Inflammatory macrophage treated with lipopolysaccharide for 4 hours (primary cell): ENCODE results near the gene ALKBH8.
A peak's percentile ranks its signal among the peaks of the same experiment; 100 is the strongest.
"Not testable (repeated sequence)": the region's sequence is repeated elsewhere in the genome, so short reads cannot be mapped to it uniquely, and the experiment has no call there.

Experiments
- DNase-seq: peaks from one replicate; pipeline ENCODE4 v3.0.0-alpha.2; 2020

The ALKBH8 gene

GRCh38 chr11:107504981-107505380, 60.6 kb downstream of the ALKBH8 start:
- no peak for DNase-seq

GRCh38 chr11:107501713-107502112, 63.8 kb downstream of the ALKBH8 start:
- DNase-seq, result no peak

GRCh38 chr11:107497371-107497770, 68.2 kb downstream of the ALKBH8 start:
- DNase-seq, result not testable (repeated sequence)

DNA sequence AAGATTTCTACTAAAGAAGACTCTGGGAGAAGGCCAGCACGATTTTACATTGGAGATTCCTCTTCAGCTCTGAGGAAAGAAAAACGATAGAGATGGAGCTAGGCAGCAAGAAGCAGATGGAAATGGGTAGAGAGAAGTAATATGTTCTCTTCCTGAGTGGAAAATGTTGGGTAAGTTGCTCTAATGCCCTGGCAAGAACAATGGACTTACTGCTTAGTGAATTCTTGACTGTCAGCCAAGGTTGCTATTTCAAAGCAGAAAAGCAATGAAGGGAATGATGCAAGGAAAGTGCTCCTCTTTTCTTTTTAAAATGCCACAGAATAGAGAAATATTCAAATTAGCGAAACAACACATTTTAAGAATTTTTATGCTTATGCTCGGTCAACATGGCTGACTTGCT, 69.5 kb downstream of the ALKBH8 start:
- DNase-seq, result no peak

- no peak for DNase-seq
Observed at GRCh38 chr11:107494055-107494454, 71.5 kb downstream of the ALKBH8 start.

DNA sequence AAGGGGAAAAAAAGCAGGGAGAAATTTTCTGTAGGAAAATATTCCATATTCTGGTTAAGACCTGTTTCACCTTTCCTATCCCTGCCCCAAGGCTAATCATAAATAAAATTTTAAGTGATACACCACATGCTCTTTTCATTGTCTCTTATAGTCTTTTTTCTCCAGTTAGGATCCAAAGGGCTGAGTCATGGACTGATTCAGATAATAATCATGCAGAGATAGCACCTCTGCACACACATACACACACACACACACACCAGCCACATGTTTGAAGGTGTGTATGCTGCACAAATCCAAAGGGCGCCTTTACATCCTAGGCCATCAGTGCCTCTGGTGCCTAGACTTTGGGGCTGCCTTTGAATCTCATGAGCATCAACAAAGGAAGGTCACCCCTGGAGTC, 72.4 kb downstream of the ALKBH8 start:
- no peak for DNase-seq

DNA sequence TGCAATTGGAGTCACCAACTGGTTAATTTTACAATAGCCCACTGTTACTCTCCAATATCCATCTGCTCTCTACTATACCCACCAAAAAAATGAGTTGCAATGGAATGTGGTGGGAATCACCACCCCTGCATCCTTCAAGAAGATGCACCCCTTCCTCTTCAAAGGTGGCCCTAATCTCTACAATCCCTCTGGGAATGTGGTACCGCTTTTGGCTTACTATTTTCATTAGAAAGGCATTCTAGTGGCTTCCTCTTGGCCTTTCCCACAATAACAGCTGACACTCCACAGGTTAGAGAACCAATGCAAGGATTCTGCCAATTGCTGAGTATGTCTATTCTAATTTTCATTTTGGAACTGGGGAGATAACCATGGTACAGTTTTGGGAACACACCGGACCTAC, 74.7 kb downstream of the ALKBH8 start:
- DNase-seq, result no peak

DNA sequence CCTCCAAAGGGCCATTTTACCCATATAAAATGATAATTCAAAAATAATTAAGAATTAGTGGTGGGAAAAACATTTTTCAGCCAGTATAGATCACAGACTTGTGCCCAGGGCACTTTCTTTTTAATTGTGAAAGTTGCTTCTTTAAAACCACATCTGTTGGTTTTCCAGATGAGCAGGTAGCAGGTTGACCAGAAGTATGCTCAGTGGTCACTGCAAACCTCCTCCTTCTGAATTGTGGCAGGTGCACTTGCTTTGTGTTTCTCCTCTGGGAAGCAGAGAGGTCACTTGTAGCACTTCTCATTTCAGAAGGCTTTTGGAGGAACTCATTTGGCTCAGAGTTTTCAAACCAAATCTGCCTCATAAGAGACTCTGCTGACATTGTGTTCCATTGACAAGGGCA, 83.3 kb downstream of the ALKBH8 start:
- DNase-seq, result no peak

DNA sequence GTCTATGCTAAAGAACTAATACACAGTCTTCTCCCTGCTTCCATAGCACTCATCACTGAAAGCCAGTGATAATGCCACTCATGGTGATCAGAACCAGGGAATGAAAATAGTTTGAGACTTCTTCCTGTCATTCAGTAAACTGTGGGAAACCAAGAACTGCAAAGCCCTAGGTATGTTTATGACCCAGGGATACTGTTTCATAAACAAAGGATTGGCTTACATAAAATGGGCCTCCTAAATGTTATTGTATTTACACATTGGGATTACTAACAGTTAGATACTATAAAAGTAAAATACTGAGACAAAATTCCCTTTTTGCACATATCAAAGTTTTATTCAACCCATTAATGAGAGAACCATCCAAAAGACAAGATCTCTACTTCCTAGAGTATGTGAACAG, 86.6 kb downstream of the ALKBH8 start:
- no peak for DNase-seq

GRCh38 chr11:107477820-107478219, 87.7 kb downstream of the ALKBH8 start:
- no peak for DNase-seq

DNA sequence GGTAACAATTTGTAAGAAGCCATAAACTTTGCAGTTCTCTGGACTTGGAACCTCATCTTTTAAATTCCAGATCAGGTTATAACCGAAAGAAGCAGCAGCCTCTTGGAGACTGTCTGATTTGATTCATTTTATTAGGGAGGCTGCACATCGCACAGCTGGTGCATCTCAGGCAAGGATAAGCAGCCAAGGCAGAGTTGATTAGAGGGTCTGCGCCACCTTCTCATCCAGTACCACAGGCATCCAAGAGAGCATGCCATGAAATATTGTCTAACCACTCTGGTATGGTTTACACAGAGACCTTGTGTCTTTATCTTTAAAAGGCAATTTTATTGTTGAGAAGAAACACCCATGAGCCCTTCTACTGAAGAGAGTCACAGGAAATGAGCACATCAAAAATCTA, 91.7 kb downstream of the ALKBH8 start:
- no peak for DNase-seq

DNA sequence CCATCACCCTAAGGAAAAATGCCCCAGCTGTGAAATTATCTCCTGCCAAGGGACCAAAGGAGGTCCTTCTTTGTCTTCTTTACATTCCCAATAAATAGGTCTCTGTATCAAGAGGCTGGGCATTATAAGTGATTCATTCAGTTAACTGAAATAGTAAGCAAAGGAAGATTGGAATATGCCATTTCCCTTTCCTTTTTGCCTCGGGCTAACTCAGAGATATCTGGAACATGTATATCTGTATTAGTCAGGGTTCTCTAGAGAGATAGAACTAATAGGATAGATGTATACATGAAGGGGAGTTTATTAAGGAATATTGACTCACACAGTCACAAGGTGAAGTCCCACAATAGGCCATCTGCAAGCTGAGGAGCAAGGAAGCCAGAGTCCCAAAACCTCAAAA, 92.6 kb downstream of the ALKBH8 start:
- DNase-seq, result no peak

GRCh38 chr11:107468596-107468995, 96.9 kb downstream of the ALKBH8 start:
- no peak for DNase-seq

GRCh38 chr11:107467696-107468095, 97.8 kb downstream of the ALKBH8 start:
- DNase-seq, result no peak

GRCh38 chr11:107466275-107466866, 99.2 kb downstream of the ALKBH8 start:
- DNase-seq, result not testable (repeated sequence)

DNA sequence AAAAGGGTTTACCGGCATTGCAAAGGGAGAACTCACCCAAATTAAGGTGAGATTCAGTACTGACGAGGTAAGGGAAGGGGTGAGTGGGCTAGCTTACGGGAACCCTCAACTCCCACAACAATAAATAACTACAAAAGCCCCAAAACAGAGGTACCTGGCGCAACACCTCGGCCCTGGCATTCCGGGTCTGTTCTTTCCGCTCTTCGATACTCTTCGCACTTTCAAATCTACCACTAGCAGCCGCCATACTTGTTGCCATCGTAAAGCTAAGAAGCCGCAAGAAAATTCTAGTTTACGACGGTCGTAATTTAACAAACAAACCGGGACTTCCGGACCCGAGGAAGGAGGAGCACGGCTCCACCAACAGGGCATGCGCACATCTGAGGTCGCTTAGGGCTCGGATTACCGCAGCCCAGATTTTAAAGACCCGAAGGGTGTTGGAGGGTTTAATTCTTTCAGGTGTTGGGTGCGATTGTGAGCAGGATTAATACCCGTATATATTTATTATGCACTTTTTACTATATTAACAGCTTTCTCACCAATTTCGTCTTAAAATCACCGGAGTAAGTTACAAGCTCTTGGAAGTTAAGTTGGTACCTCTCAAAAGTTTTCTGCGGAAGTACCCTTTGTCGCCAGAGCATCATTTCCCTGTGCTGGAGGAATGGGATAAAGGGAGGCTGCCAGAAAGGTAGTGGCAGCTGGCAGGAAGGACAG, 107.8 kb downstream of the ALKBH8 start, which contains the start of gene CWF19L2:
Gene CWF19L2 (minus strand): TSS at position 268 of the 714 bp plus-strand sequence. CDS start 9 bp downstream, at position 259.
- peak; percentile 98 for DNase-seq

GRCh38 chr11:107457205-107457557, 108.4 kb downstream of the ALKBH8 start:
- DNase-seq, result no peak

GRCh38 chr11:107453594-107454286, 111.8 kb downstream of the ALKBH8 start:
- no peak for DNase-seq
